Common myeloid progenitor, CD34-positive (primary cell): ENCODE measurements around the gene MAN1A1.

Experiments used
- CTCF ChIA-PET: fragments of 350-600 bp; sonication (Branson Sonifier 250); formaldehyde crosslinking; loops from one replicate; lab custom pipeline; 2021; ENCODE audit warnings: antibody characterized with exemption; lab: Charles Lee
- POLR2A ChIA-PET: fragments of 350-600 bp; sonication (Branson Sonifier 250); formaldehyde crosslinking; loops from one replicate; lab custom pipeline; 2021; ENCODE audit warnings: antibody characterized with exemption; lab: Charles Lee
- DNase-seq, 3 donors: peaks; one replicate each; pipeline versions ENCODE4 v3.0.0 to v3.0.0-alpha.2; 2013
- H3K27ac ChIP-seq, 2 experiments: 1 replicate in 1 of 2; 2 replicates in 1 of 2; pipeline ENCODE4 v1.7.0; 2013; ENCODE audit warnings: inconsistent platforms in 2 of 2, low read length in 2 of 2, mild to moderate bottlenecking in 2 of 2, low read depth in 1 of 2, moderate library complexity in 1 of 2; ENCODE audit not compliant: severe bottlenecking in 2 of 2, insufficient read depth in 1 of 2, poor library complexity in 1 of 2
- H3K27me3 ChIP-seq, 5 experiments: replicated peaks in 2 of 5; 1 replicate in 3 of 5; 2 replicates in 2 of 5; pipeline versions ENCODE4 v1.6.1 to v1.7.0; 2013; ENCODE audit warnings: low read length in 4 of 5, mild to moderate bottlenecking in 2 of 5, moderate library complexity in 2 of 5, inconsistent platforms in 1 of 5; ENCODE audit not compliant: insufficient read depth in 5 of 5, control insufficient read depth in 4 of 5
- H3K36me3 ChIP-seq, 4 experiments: 1 replicate in 2 of 4; 2 replicates in 2 of 4; pipeline versions ENCODE4 v1.6.1 to v1.7.0; 2013; ENCODE audit warnings: low read length in 3 of 4, control low read depth in 1 of 4, mild to moderate bottlenecking in 1 of 4; ENCODE audit not compliant: control insufficient read depth in 4 of 4, insufficient read depth in 4 of 4
- H3K4me1 ChIP-seq, 4 experiments: 1 replicate in 3 of 4; 2 replicates in 1 of 4; pipeline versions ENCODE4 v1.6.1 to v1.7.1; 2013; ENCODE audit warnings: low read length in 3 of 4, mild to moderate bottlenecking in 3 of 4, control low read depth in 1 of 4, inconsistent platforms in 1 of 4, moderate library complexity in 1 of 4; ENCODE audit not compliant: control insufficient read depth in 4 of 4, insufficient read depth in 4 of 4; ENCODE audit errors: control extremely low read depth in 1 of 4
- H3K4me3 ChIP-seq, 7 experiments: 1 replicate in 4 of 7; 2 replicates in 3 of 7; pipeline versions ENCODE4 v1.5.1 to v1.7.0; 2013; ENCODE audit warnings: mild to moderate bottlenecking in 7 of 7, low read length in 6 of 7, moderate library complexity in 6 of 7, inconsistent platforms in 2 of 7, low read depth in 2 of 7, control low read depth in 1 of 7; ENCODE audit not compliant: insufficient read depth in 4 of 7, control insufficient read depth in 1 of 7; ENCODE audit errors: extremely low read depth in 1 of 7
- H3K9me3 ChIP-seq, 5 experiments: 1 replicate in 4 of 5; 2 replicates in 1 of 5; pipeline versions ENCODE4 v1.6.1 to v1.7.1; 2013; ENCODE audit warnings: low read length in 4 of 5, mild to moderate bottlenecking in 2 of 5, inconsistent platforms in 1 of 5, low read depth in 1 of 5, moderate library complexity in 1 of 5; ENCODE audit not compliant: control insufficient read depth in 4 of 5, insufficient read depth in 2 of 5; ENCODE audit errors: control extremely low read depth in 1 of 5
- WGBS: methylation state at CpG from one replicate; pipeline ENCODE4 v1.1.5; 2013; ENCODE audit not compliant: insufficient coverage; 5-methylcytosine and 5-hydroxymethylcytosine counted together

Gene MAN1A1

GRCh38 chr6:119308991-119309657 is 40.4 kb downstream of the MAN1A1 start:
- no peaks in the 10 kb centered on the region for H3K9me3 ChIP-seq
- H3K4me3 ChIP-seq = no peak overlapping the region
- H3K27me3 ChIP-seq = no peaks in the 10 kb centered on the region
- WGBS = 85% methylated on average over 2 of the region's 4 CpGs
- H3K27ac ChIP-seq = peak overlapping the region in 1 of 2 experiments; percentile 31
- DNase-seq = peak in 2 of 3 donors; percentile 50 to 63
- CTCF ChIA-PET = interaction anchor here (0.9 to 3.2 kb wide), 3 partner anchors 14 to 35 kb away, joined by 3 to 9 read pairs (median 3); no protein-coding TSS in a partner anchor
- peaks cover 0 to 27% (median 13%) of the 10 kb centered on the region in 4 experiments for H3K36me3 ChIP-seq
- POLR2A ChIA-PET = no interaction called here
- H3K4me1 ChIP-seq = peaks cover 12 to 52% (median 39%) of the 10 kb centered on the region in 4 experiments

- Histone ChIP-seq H3K36me3 (peaks cover 3 to 37% (median 17%) of the 10 kb centered on the region in 4 experiments), H3K4me3 (peak overlapping the region in 1 of 7 experiments; percentile 20), H3K4me1 (peaks cover 5 to 42% (median 29%) of the 10 kb centered on the region in 4 experiments), H3K27ac (no peak overlapping the region), H3K27me3 (no peaks in the 10 kb centered on the region), H3K9me3 (no peaks in the 10 kb centered on the region)
- DNase-seq = peak in 2 of 3 donors; percentile 72 to 75
- WGBS = no CpG with 5 or more reads among the region's 2 CpGs
- CTCF ChIA-PET = interaction anchor here (0.9 to 1.3 kb wide), 2 partner anchors 16 to 43 kb away, joined by 3 read pairs; no protein-coding TSS in a partner anchor
- POLR2A ChIA-PET = no interaction called here
Measured at GRCh38 chr6:119308048-119308570, 41.5 kb downstream of the MAN1A1 start.

- Histone ChIP-seq H3K27me3 (no peaks in the 10 kb centered on the region), H3K36me3 (peaks cover 3 to 41% (median 21%) of the 10 kb centered on the region in 4 experiments), H3K4me3 (no peak overlapping the region), H3K27ac (no peak overlapping the region), H3K4me1 (peaks cover 3 to 33% (median 21%) of the 10 kb centered on the region in 4 experiments), H3K9me3 (no peaks in the 10 kb centered on the region)
- WGBS = 100% methylated on average over 1 of the region's 1 CpG
- no peak for DNase-seq
- ChIA-PET CTCF (interaction anchor here (1.1 kb wide), 1 partner anchor 40 kb away, joined by 3 read pairs; no protein-coding TSS in a partner anchor), POLR2A (no interaction called here)
Measured at GRCh38 chr6:119307056-119307455, 42.5 kb downstream of the MAN1A1 start.

- no peaks in the 10 kb centered on the region for H3K27me3 ChIP-seq
- no peaks in the 10 kb centered on the region for H3K9me3 ChIP-seq
- no peak overlapping the region for H3K4me3 ChIP-seq
- 92% methylated on average over 3 of the region's 4 CpGs for WGBS
- peaks cover 3 to 27% (median 18%) of the 10 kb centered on the region in 4 experiments for H3K4me1 ChIP-seq
- ChIA-PET CTCF (interaction anchor here (1.0 to 1.2 kb wide), 3 partner anchors 8 to 39 kb away, joined by 3 to 5 read pairs (median 4); no protein-coding TSS in a partner anchor), POLR2A (no interaction called here)
- peaks cover 3 to 43% (median 23%) of the 10 kb centered on the region in 4 experiments for H3K36me3 ChIP-seq
- no peak overlapping the region for H3K27ac ChIP-seq
- no peak for DNase-seq
Measured at GRCh38 chr6:119306396-119306968, 43.1 kb downstream of the MAN1A1 start.

DNA sequence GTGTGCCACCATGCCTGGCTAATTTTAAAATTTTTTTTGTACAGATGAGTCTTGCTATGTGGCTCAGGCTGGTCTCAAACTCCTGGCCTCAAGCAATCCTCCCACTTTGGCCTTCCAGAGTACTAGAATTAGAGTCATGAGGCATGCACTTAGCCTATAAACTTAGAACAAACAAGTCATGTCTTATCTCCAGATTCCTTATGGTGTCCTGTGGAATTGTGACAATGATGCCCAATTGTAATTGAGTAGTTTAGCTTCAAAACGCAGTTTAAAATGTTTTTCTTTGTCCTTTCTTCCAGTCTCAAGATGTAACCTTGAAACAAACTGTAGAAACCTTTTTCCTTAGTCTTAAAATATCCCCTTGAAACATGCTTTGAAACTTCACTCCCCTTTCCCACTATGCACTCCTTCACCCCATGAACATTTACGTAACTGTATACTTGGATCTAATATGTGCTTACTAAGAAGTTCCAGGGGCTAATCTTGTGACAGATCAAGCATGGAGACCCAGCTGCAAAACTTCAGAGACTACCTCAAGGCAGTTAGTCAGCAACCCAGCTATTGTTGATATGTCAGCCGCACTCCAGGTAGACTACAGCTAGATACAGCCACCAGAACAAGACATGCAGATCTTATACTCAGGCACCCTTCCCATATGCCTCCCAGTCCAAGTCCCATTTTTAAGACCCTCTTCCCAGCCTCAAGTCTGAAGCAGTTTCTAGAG is 46.2 kb downstream of the MAN1A1 start:
- Histone ChIP-seq H3K36me3 (peaks cover 7 to 53% (median 35%) of the 10 kb centered on the region in 4 experiments), H3K27ac (no peak overlapping the region), H3K4me1 (peaks cover 0 to 7% (median 3%) of the 10 kb centered on the region in 4 experiments), H3K9me3 (no peaks in the 10 kb centered on the region), H3K4me3 (no peak overlapping the region), H3K27me3 (no peaks in the 10 kb centered on the region)
- DNase-seq = no peak
- CTCF ChIA-PET = interaction anchor here (0.9 to 2.1 kb wide), 5 partner anchors 9 to 43 kb away, joined by 3 to 10 read pairs (median 4); no protein-coding TSS in a partner anchor
- 100% methylated on average over 2 of the region's 3 CpGs for WGBS
- POLR2A ChIA-PET = no interaction called here

GRCh38 chr6:119301429-119301828 is 48.1 kb downstream of the MAN1A1 start:
- DNase-seq = no peak
- WGBS = no CpG with 5 or more reads among the region's 1 CpG
- Histone ChIP-seq H3K27me3 (no peaks in the 10 kb centered on the region), H3K27ac (no peak overlapping the region), H3K36me3 (peaks cover 11 to 52% (median 34%) of the 10 kb centered on the region in 4 experiments), H3K4me1 (no peaks in the 10 kb centered on the region), H3K9me3 (no peaks in the 10 kb centered on the region), H3K4me3 (no peak overlapping the region)
- ChIA-PET POLR2A (no interaction called here), CTCF (interaction anchor here (1.3 to 1.5 kb wide), 2 partner anchors 9 to 11 kb away, joined by 3 to 7 read pairs; no protein-coding TSS in a partner anchor)
